Measurements from ENCODE around the gene LGR4.

- TF ChIP-seq POLR2A (IDR thresholded peaks at IDR 0.05) (no peak), CTCF (IDR thresholded peaks at IDR 0.05) (no peak)
These were observed 35.7 kb downstream of the LGR4 start for GRCh38 chr11:27436916-27437315.

Data from Peyer's patch (tissue), 4 donors.